Measurements from ENCODE around the gene SMARCAL1. TPM values are rescaled to one million over a fixed set of nuclear protein-coding genes. Genes with fewer than 3 reads are reported as not detected.
"Not testable (repeated sequence)": the region's sequence is repeated elsewhere in the genome, so short reads cannot be mapped to it uniquely, and the experiment has no call there.

Gene SMARCAL1
- polyA plus RNA-seq, 4 donors: 5.4 to 15.4 (median 8.3) TPM

DNA sequence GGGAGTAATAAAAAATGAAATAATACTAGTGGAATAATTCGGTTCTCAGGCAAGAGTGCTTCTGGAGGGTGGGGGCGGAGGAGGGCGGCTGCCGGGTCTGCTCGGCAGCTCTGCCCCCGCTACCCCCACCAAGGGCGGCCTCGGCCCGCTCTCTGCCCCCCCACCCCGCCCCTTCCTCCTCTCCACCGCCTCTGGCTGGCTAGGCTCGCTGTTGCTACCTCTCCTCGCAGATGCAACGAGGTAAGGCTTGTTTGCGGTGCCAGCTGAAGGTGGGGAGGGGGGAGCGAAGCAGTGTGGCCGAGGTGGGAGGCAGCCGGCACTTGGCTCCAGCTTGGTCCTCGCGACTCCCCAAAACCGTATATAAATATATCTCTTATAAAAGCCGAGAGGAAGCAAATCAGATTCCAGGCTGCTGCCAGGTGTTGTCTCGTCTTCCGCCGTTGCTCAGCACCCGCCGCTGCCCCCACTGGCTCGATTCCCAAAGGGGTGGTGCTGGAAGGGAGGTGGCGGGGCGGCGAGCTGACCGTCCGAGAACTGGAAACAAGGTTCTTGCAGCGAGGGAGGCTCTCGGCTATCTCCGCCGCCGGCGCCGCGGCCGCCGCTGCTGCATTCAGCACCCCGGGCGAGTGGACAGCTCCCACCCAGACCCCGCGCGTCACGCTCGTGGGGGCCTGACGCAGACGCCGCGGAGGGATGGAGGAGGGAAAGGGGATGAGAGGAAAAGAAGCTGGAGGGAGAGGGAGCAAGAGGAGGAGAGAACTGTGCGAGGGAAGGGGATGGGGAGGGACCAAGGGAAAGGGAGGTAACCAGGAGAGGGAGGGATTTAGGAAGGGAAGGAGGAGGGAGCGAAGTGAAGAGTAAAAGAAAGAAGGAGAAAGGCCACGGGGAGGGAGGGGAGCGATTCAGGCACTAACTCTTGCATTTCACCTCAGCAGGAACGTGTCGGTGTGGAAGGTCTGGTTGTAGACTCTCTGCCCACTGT is 40.3 kb upstream of the SMARCAL1 start, which contains the start of gene MARCHF4:
MARCHF4 (minus strand) TSS at position 763 of the 982 bp plus-strand sequence. CDS start 2,223 bp downstream, outside the sequence.
- H3K27ac ChIP-seq (ENCODE audit: low read depth in 1 of 3, low read length in 2 of 3): no peak within 1 kb of the TSS
- H3K27me3 ChIP-seq (ENCODE audit: control insufficient read depth in 3 of 3, insufficient read depth in 3 of 3, low read length in 3 of 3): peaks cover 0 to 48% (median 23%) of the 10 kb centered on the region in 3 donors
- peaks cover 2 to 4% (median 3%) of the 10 kb centered on the region in 3 donors for H3K4me1 ChIP-seq (ENCODE audit: control insufficient read depth in 3 of 3, insufficient read depth in 2 of 3, low read depth in 1 of 3, low read length in 2 of 3)
- no peak for FAIRE-seq
- DNase-seq: peak; percentile 14 to 83
- H3K4me3 ChIP-seq (ENCODE audit: low read depth in 1 of 3, low read length in 3 of 3): peak within 1 kb of the TSS in 1 of 3 donors; percentile 25
- no peaks in the 10 kb centered on the region for H3K36me3 ChIP-seq (ENCODE audit: control insufficient read depth in 3 of 3, insufficient read depth in 2 of 3, low read depth in 1 of 3, low read length in 3 of 3)
- no peaks in the 10 kb centered on the region for H3K9me3 ChIP-seq (ENCODE audit: control insufficient read depth in 2 of 2, insufficient read depth in 1 of 2, low read depth in 1 of 2, low read length in 1 of 2)
- WGBS, 3 donors: 1 to 4% (median 4%) methylated on average over 55 to 60 of the region's 60 CpGs

DNA sequence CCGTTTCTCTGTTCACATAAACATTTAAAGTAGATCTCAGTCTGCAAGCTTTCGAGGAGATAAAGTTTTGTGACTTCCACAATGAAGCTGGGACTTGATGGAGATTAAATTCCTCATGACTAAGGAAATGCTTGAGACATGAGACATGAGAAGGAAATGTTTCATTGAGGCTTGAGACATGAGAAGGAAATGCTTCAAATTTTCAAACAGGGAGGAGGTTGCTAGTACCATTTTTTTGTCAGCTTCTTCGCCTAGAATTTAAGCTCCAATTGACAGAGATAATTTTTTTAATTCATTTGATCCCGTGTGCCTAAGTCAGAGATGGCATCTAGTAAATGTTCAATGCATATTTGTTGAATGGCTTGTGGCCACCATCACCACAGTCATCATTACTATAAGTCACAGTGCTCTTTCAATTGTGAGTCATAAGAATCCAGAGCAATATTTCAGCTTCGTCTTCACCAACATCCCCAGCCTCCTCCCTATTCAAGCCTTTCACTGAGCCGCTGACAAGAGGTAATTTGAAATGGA is 39.5 kb upstream of the SMARCAL1 start:
- DNase-seq (no peak), FAIRE-seq (no peak)
- WGBS, 3 donors: 30 to 46% (median 31%) methylated on average over 6 of the region's 6 CpGs
- H3K36me3 ChIP-seq (ENCODE audit: control insufficient read depth in 3 of 3, insufficient read depth in 2 of 3, low read depth in 1 of 3, low read length in 3 of 3): no peaks in the 10 kb centered on the region
- H3K9me3 ChIP-seq (ENCODE audit: control insufficient read depth in 2 of 2, insufficient read depth in 1 of 2, low read depth in 1 of 2, low read length in 1 of 2): no peaks in the 10 kb centered on the region
- no peak overlapping the region for H3K4me3 ChIP-seq (ENCODE audit: low read depth in 1 of 3, low read length in 3 of 3)
- H3K4me1 ChIP-seq (ENCODE audit: control insufficient read depth in 3 of 3, insufficient read depth in 2 of 3, low read depth in 1 of 3, low read length in 2 of 3): peaks cover 2 to 4% (median 3%) of the 10 kb centered on the region in 3 donors
- H3K27me3 ChIP-seq (ENCODE audit: control insufficient read depth in 3 of 3, insufficient read depth in 3 of 3, low read length in 3 of 3): peaks cover 0 to 48% (median 23%) of the 10 kb centered on the region in 3 donors
- H3K27ac ChIP-seq (ENCODE audit: low read depth in 1 of 3, low read length in 2 of 3): no peak overlapping the region

DNA sequence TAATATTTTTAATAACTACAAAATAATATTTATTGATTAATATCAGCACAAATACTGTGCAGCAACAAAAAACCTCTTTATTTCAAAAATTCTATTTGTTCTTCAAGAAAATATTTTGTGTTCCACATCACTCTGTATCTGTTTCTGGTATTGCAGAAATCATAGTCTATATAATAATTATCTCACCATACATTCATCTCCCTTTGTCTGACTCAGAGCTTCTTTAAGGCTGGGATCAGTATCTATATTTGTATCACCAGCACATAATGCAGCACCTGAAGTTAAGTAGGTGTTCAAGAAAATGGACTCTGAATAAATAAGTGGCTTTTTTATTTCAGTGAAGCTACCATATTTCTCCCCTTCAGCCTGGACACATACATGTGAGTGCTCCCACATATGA is 38.4 kb upstream of the SMARCAL1 start:
- Histone ChIP-seq H3K9me3 (ENCODE audit: control insufficient read depth in 2 of 2, insufficient read depth in 1 of 2, low read depth in 1 of 2, low read length in 1 of 2) (no peaks in the 10 kb centered on the region), H3K4me1 (ENCODE audit: control insufficient read depth in 3 of 3, insufficient read depth in 2 of 3, low read depth in 1 of 3, low read length in 2 of 3) (peaks cover 2 to 4% (median 3%) of the 10 kb centered on the region in 3 donors), H3K36me3 (ENCODE audit: control insufficient read depth in 3 of 3, insufficient read depth in 2 of 3, low read depth in 1 of 3, low read length in 3 of 3) (no peaks in the 10 kb centered on the region), H3K27me3 (ENCODE audit: control insufficient read depth in 3 of 3, insufficient read depth in 3 of 3, low read length in 3 of 3) (peaks cover 0 to 39% (median 20%) of the 10 kb centered on the region in 3 donors), H3K27ac (ENCODE audit: low read depth in 1 of 3, low read length in 2 of 3) (no peak overlapping the region), H3K4me3 (ENCODE audit: low read depth in 1 of 3, low read length in 3 of 3) (no peak overlapping the region)
- no peak for DNase-seq
- FAIRE-seq: no peak

DNA sequence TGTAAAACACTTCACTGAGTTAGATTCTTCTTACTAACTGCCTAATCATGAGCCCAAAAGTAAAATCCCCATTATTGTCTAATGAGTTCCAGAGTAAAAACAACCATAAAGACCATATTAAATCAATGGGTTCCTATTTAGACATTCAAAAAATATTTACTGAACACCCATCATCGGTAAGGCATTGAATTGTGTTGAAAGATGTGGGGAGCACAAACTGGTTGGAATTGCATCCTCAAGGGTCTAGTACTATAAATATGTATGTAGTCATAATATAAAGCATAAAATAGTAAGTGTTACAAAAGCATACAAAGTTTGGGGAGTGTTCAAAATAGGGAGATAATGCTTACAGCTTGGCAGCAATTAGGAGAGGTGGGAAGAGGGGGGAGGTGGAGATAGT is 37.0 kb upstream of the SMARCAL1 start:
- Histone ChIP-seq H3K36me3 (ENCODE audit: control insufficient read depth in 3 of 3, insufficient read depth in 2 of 3, low read depth in 1 of 3, low read length in 3 of 3) (no peaks in the 10 kb centered on the region), H3K4me1 (ENCODE audit: control insufficient read depth in 3 of 3, insufficient read depth in 2 of 3, low read depth in 1 of 3, low read length in 2 of 3) (peaks cover 2 to 4% (median 3%) of the 10 kb centered on the region in 3 donors), H3K4me3 (ENCODE audit: low read depth in 1 of 3, low read length in 3 of 3) (no peak overlapping the region), H3K27me3 (ENCODE audit: control insufficient read depth in 3 of 3, insufficient read depth in 3 of 3, low read length in 3 of 3) (peaks cover 0 to 33% (median 10%) of the 10 kb centered on the region in 3 donors), H3K27ac (ENCODE audit: low read depth in 1 of 3, low read length in 2 of 3) (no peak overlapping the region), H3K9me3 (ENCODE audit: control insufficient read depth in 2 of 2, insufficient read depth in 1 of 2, low read depth in 1 of 2, low read length in 1 of 2) (no peaks in the 10 kb centered on the region)
- no peak for FAIRE-seq
- WGBS, 3 donors: 74 to 85% (median 81%) methylated on average over 1 of the region's 1 CpG
- no peak for DNase-seq

DNA sequence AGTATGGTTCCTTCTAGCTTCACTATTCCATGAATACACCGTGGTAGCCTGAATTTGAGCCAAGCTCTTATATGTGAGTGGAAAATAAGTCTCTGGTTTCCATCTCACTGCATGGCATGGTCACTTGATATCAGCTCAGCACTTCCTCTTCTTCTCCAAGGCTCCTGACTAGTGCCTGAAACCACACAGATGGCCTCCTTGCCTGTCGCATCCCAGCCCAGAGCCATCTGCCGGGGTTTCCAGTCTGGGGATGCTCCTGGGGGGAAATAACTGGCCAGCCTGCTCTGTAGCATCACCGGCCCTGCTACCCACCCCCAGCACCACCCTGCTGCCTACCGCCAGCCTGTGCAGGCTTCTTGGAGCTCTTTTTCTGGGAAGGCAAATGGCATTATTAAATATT is 32.3 kb upstream of the SMARCAL1 start:
- WGBS, 3 donors: 78 to 79% (median 79%) methylated on average over 5 of the region's 5 CpGs
- H3K4me3 ChIP-seq (ENCODE audit: low read depth in 1 of 3, low read length in 3 of 3): no peak overlapping the region
- no peaks in the 10 kb centered on the region for H3K4me1 ChIP-seq (ENCODE audit: control insufficient read depth in 3 of 3, insufficient read depth in 2 of 3, low read depth in 1 of 3, low read length in 2 of 3)
- no peaks in the 10 kb centered on the region for H3K9me3 ChIP-seq (ENCODE audit: control insufficient read depth in 2 of 2, insufficient read depth in 1 of 2, low read depth in 1 of 2, low read length in 1 of 2)
- H3K27me3 ChIP-seq (ENCODE audit: control insufficient read depth in 3 of 3, insufficient read depth in 3 of 3, low read length in 3 of 3): peaks cover 0 to 2% (median 0%) of the 10 kb centered on the region in 3 donors
- H3K36me3 ChIP-seq (ENCODE audit: control insufficient read depth in 3 of 3, insufficient read depth in 2 of 3, low read depth in 1 of 3, low read length in 3 of 3): no peaks in the 10 kb centered on the region
- DNase-seq: no peak
- H3K27ac ChIP-seq (ENCODE audit: low read depth in 1 of 3, low read length in 2 of 3): no peak overlapping the region
- no peak for FAIRE-seq

DNA sequence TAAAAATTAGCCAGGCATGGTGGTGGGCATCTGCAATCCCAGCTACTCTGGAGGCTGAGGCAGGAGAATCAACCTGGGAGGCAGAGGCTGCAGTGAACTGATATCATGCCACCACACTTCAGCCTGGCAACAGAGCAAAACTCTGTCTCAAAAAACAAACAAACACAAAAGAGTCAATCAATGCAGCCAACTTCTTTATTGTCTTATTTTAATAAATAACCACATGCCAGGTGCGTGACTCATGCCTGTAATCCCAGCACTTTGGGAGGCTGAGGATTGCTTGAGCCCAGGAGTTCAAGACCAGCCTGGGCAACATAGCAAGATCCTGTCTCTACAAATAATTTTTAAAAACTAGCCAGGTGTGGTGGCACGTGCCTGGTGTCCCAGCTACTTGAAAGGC is 27.9 kb upstream of the SMARCAL1 start:
- H3K4me1 ChIP-seq (ENCODE audit: control insufficient read depth in 3 of 3, insufficient read depth in 2 of 3, low read depth in 1 of 3, low read length in 2 of 3); H3K36me3 ChIP-seq (ENCODE audit: control insufficient read depth in 3 of 3, insufficient read depth in 2 of 3, low read depth in 1 of 3, low read length in 3 of 3); FAIRE-seq; H3K27me3 ChIP-seq (ENCODE audit: control insufficient read depth in 3 of 3, insufficient read depth in 3 of 3, low read length in 3 of 3); DNase-seq; H3K27ac ChIP-seq (ENCODE audit: low read depth in 1 of 3, low read length in 2 of 3); H3K9me3 ChIP-seq (ENCODE audit: control insufficient read depth in 2 of 2, insufficient read depth in 1 of 2, low read depth in 1 of 2, low read length in 1 of 2); H3K4me3 ChIP-seq (ENCODE audit: low read depth in 1 of 3, low read length in 3 of 3): not testable (repeated sequence)
- WGBS, 3 donors: 54 to 82% (median 72%) methylated on average over 2 of the region's 2 CpGs

DNA sequence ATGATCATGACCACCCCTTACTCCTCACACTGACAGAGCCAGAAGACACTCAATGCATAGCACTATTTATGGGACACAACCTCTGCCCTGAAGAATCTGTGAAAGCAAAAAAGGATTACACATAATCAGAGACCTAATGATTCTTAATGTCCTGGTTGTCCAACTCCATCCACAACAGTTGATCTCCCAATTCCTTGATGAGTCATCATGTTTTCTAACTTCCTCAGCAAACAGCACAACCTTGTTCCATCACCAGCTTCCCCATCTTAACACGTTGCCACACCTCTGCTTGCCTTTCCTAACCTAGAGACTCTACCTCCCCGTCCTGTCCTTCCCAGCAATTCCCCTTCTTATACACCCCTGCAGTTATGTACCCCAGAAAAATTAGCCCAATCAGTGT is 26.8 kb upstream of the SMARCAL1 start:
- Histone ChIP-seq H3K36me3 (ENCODE audit: control insufficient read depth in 3 of 3, insufficient read depth in 2 of 3, low read depth in 1 of 3, low read length in 3 of 3) (no peaks in the 10 kb centered on the region), H3K27me3 (ENCODE audit: control insufficient read depth in 3 of 3, insufficient read depth in 3 of 3, low read length in 3 of 3) (peaks cover 0 to 4% (median 0%) of the 10 kb centered on the region in 3 donors), H3K4me1 (ENCODE audit: control insufficient read depth in 3 of 3, insufficient read depth in 2 of 3, low read depth in 1 of 3, low read length in 2 of 3) (no peaks in the 10 kb centered on the region), H3K27ac (ENCODE audit: low read depth in 1 of 3, low read length in 2 of 3) (no peak overlapping the region), H3K4me3 (ENCODE audit: low read depth in 1 of 3, low read length in 3 of 3) (no peak overlapping the region), H3K9me3 (ENCODE audit: control insufficient read depth in 2 of 2, insufficient read depth in 1 of 2, low read depth in 1 of 2, low read length in 1 of 2) (no peaks in the 10 kb centered on the region)
- FAIRE-seq (no peak), DNase-seq (no peak)
- 33 to 65% (median 45%) methylated on average over 2 of the region's 2 CpGs for WGBS, 3 donors

DNA sequence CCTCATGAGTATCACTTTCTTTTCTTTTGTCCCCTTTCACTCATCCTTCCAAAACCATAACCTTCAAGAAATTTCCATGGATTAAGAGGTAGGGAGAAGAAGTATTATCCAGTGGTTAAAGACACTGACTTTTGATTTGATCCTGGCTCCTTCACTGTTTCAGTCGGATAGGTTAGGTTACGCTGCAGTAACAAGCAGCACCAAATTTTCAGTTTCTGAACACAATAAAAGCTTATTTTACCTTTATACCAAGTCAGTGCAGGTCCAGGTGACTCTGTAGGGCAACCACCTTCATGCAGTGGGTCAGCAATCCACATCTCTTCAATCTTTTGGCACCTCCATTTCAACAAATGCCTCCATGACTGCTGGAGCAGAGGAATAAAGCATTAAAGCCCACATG is 25.0 kb upstream of the SMARCAL1 start:
- H3K27ac ChIP-seq (ENCODE audit: low read depth in 1 of 3, low read length in 2 of 3): no peak overlapping the region
- 90 to 95% (median 94%) methylated on average over 2 of the region's 2 CpGs for WGBS, 3 donors
- no peak for FAIRE-seq
- peaks cover 0 to 4% (median 0%) of the 10 kb centered on the region in 3 donors for H3K27me3 ChIP-seq (ENCODE audit: control insufficient read depth in 3 of 3, insufficient read depth in 3 of 3, low read length in 3 of 3)
- DNase-seq: no peak
- no peaks in the 10 kb centered on the region for H3K36me3 ChIP-seq (ENCODE audit: control insufficient read depth in 3 of 3, insufficient read depth in 2 of 3, low read depth in 1 of 3, low read length in 3 of 3)
- no peaks in the 10 kb centered on the region for H3K9me3 ChIP-seq (ENCODE audit: control insufficient read depth in 2 of 2, insufficient read depth in 1 of 2, low read depth in 1 of 2, low read length in 1 of 2)
- H3K4me3 ChIP-seq (ENCODE audit: low read depth in 1 of 3, low read length in 3 of 3): no peak overlapping the region
- no peaks in the 10 kb centered on the region for H3K4me1 ChIP-seq (ENCODE audit: control insufficient read depth in 3 of 3, insufficient read depth in 2 of 3, low read depth in 1 of 3, low read length in 2 of 3)
